GM21381 (cell line): ENCODE results near the gene DDOST.
"Not testable (repeated sequence)": the region's sequence is repeated elsewhere in the genome, so short reads cannot be mapped to it uniquely, and the experiment has no call there.

Experiments used
- ATAC-seq: cut with Tn5 transposase; IDR thresholded peaks from one replicate; pipeline ENCODE4 v1.9.1; 2021; ENCODE audit warnings: mild to moderate bottlenecking, moderate library complexity; ENCODE audit not compliant: unreplicated experiment

Gene DDOST

DNA sequence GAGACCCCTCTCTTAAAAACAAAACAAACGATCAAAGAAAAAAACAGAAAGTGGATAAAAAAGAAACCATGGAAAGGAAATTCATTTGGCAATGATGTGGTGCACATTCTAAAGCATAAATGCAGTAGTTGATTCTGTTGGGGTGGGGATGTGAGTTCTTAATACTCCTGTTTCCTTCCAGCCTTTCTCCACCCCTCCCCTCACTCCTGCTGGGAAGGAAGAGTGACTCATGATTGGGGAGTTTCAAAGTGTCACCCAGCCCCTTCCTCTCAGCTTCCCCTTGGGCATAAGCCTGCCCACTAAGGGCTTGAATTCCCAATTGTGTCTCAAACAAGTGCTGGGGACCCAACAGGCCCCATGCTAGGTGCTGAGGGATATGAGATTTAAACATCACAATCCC, 34.6 kb downstream of the DDOST start:
- ATAC-seq, result no peak

- no peak for ATAC-seq
These were observed 35.1 kb downstream of the DDOST start for GRCh38 chr1:20626098-20626427.

- ATAC-seq, result no peak
These were observed 35.7 kb downstream of the DDOST start for GRCh38 chr1:20625176-20626097.

- no peak for ATAC-seq
These were observed 36.5 kb downstream of the DDOST start for GRCh38 chr1:20624709-20625108.

DNA sequence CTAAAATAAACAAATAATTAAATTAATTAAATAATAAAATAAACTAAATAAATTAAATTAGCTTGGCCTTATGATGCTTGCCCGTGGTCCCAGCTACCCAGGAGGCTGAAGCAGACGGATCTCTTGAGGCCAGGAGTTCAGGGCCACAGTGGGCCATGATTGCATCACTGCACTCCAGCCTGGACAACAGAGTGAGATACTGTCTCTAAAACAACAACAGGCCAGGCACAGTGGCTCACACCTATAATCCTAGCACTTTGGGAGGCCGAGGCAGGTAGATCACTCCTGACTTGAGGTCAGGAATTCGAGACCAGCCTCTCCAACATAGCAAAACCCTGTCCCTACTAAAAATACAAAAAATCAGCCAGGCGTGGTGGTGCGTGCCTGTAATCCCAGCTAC, 40.2 kb downstream of the DDOST start:
- no peak for ATAC-seq

DNA sequence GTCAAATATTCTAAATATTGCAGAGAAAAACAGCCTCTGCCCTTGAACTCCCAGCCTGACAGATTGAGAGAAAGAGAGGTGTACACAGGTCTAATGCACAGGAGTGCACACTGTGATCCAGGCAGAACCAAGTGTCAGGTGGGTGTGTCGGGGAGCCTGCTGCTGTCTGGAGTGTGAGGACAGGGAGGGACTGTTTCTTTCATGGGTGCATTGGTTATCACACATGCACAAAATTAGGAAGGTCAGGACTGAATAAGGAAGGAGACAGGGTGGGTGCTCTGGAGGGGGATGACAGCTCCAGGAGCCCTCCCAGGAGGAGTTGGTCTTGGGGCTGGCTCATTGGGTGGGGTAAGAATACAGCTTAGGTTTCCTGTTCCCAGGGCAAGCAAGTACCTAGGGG, 41.2 kb downstream of the DDOST start:
- ATAC-seq, result no peak

- no peak for ATAC-seq
These were observed 42.6 kb downstream of the DDOST start for GRCh38 chr1:20618550-20618949.

GRCh38 chr1:20616847-20617487, 44.2 kb downstream of the DDOST start:
- ATAC-seq, result no peak

DNA sequence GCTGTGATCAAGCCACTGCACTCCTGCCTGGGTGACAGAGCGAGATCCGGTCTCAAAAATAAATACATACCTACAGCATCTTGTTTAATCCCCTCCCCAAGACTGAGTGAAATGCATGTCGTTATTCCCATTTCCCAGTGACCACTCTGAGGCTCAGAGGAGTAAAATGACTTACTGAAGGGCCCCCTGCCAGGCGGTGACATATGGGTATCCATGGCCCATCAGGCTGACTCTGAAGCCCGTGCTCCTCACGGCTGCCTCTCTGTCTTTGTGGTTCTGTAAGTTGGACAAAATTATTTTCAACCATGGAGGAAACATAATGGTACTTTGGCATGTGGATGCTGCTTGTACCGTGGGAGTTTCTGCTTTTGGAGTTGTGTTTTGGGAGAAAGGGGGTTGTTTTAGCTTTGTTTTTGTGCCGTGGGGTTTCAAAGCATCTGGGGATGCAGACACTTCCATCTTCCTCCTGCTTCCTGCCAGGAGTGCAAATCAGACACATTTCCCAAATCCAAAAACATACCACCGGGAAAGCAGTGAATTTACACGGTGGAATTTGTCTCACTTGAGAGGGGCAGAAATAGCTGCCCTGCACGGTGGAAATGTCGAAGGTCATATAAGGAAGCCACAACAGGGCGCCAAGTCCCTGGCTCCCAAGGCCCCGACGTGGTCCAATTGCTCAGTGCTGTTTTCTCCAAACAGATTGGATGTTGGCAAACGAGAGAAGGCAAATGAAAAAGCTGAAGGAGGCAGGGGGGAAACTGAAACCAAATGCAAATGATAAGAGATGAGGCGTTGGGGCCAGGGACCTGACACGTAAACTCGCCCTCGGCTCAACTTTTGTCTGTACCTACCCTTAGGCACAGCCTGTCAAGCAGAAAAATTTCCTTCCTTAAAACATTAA, 45.0 kb downstream of the DDOST start:
- ATAC-seq, result no peak

DNA sequence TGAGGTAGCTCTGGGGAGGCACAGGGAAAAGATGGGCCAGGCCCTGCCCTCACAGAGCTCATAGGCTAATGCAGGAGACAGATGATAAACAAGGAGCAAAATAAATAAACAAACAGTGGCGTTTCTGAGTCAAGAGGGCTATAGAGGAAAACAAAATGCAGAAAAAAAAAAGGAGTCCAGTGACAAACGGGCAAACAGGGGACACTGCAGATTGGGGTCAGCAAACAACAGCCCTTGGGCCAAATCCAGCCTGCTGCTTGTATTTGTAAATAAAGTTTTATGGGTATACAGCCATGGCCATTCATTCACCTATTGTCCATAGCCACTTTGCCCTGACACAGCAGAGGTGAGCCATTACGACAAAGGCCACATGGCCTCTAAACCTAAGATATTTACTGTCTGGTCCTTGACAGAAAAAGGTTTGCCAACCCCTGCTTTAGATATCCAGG, 47.0 kb downstream of the DDOST start:
- ATAC-seq, result no peak

GRCh38 chr1:20612221-20612746, 48.9 kb downstream of the DDOST start:
- ATAC-seq, result no peak

- no peak for ATAC-seq
These were observed 49.5 kb downstream of the DDOST start for GRCh38 chr1:20611652-20612051.

- ATAC-seq, result no peak
These were observed 50.2 kb downstream of the DDOST start for GRCh38 chr1:20610970-20611369.

GRCh38 chr1:20609541-20609940, 51.6 kb downstream of the DDOST start:
- no peak for ATAC-seq

DNA sequence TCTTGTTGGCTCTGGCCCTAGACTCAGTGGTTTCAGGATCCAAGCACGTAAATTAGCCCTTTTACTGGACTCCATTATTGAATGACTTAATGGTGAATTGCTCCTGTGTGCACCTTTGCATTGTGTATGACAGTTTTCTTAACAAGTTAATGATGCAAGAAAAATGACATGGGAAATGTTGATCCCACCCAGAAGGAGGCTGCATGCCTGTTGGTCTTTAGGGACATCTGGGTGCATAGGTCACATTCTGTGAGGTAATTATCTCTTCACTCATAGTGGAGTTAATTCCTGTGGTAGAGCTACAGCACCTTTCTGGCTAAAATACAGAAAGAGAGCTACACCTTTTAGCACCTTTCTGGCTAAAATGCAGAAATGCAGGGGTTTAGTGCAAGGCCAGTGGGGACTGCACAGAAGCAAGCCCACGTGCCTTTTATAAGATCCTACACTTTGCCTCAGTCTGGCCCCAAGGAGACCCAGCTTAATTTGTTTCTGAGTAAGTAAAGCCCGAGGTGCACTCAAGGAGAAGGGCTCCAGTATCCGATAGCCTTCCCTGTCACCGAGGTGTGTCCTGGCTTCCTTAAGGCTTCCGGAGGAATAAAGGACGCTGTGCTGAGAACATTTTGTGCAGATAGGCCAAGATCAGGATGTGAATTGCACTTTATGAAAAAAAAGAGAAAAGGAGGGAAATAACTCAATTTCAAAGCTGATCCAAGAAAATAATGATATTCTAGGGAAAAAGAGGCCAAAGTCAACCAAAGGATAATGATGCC, 54.2 kb downstream of the DDOST start:
- not testable (repeated sequence) for ATAC-seq

GRCh38 chr1:20604678-20605077, 56.5 kb downstream of the DDOST start:
- no peak for ATAC-seq

GRCh38 chr1:20603504-20604464, 57.4 kb downstream of the DDOST start:
- no peak for ATAC-seq

DNA sequence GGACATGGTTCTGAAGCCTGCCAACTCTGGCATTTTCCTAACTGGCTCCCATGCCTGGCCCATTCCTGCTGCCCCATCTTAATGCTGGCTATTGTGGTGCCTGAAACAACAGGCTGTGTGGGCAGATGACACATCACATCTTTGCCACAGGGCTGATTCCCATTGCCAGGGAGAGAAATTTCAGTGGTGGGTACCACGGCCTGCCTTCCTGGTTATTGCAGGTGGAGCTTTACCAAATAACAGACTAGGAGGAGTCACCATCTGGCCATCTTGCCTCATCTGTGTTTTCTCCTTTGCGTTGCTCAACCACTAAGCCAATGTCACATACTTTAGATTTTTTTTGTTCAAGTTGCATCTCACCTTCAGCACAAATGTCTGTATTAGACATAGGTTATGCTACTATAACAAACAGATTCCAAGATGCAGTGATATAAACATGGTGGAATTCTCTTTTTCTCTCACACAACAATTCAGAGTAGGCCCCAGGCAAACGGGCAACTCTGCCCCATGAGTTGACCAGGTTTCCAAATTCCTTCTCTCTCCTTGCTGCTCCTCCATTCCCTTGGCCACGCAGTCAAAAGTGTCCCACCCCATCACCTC, 58.2 kb downstream of the DDOST start:
- ATAC-seq, result no peak
